ENCODE measurements around the gene PGAP3.
A peak's percentile ranks its signal among the peaks of the same experiment; 100 is the strongest.

PGAP3 gene

GRCh38 chr17:39675390-39676082 lies 12.3 kb downstream of the PGAP3 start:
- peak overlapping the region; percentile 44 for H3K27ac ChIP-seq
- H3K36me3 ChIP-seq = peaks cover 7% of the 10 kb centered on the region; the same call in 1 of the 2 replicates
- no peak overlapping the region for H3K4me3 ChIP-seq (ENCODE audit: low read depth, low read length)
- DNase-seq = no peak
- TF ChIP-seq, protein P1, sequence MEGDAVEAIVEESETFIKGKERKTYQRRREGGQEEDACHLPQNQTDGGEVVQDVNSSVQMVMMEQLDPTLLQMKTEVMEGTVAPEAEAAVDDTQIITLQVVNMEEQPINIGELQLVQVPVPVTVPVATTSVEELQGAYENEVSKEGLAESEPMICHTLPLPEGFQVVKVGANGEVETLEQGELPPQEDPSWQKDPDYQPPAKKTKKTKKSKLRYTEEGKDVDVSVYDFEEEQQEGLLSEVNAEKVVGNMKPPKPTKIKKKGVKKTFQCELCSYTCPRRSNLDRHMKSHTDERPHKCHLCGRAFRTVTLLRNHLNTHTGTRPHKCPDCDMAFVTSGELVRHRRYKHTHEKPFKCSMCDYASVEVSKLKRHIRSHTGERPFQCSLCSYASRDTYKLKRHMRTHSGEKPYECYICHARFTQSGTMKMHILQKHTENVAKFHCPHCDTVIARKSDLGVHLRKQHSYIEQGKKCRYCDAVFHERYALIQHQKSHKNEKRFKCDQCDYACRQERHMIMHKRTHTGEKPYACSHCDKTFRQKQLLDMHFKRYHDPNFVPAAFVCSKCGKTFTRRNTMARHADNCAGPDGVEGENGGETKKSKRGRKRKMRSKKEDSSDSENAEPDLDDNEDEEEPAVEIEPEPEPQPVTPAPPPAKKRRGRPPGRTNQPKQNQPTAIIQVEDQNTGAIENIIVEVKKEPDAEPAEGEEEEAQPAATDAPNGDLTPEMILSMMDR (IDR thresholded peaks at IDR 0.05; ENCODE audit: low read depth, low read length) = no peak
- H3K27me3 ChIP-seq (ENCODE audit: insufficient read depth, low read depth, severe bottlenecking) = no peaks in the 10 kb centered on the region
- H3K9me3 ChIP-seq (ENCODE audit: severe bottlenecking) = no peaks in the 10 kb centered on the region

GRCh38 chr17:39674702-39675389 lies 13.0 kb downstream of the PGAP3 start:
- peak; percentile 85 for DNase-seq
- no peaks in the 10 kb centered on the region for H3K27me3 ChIP-seq (ENCODE audit: insufficient read depth, low read depth, severe bottlenecking)
- TF ChIP-seq, protein P1 (IDR thresholded peaks at IDR 0.05; ENCODE audit: low read depth, low read length) = no peak
- peaks cover 7% of the 10 kb centered on the region; the same call in 1 of the 2 replicates for H3K36me3 ChIP-seq
- H3K4me3 ChIP-seq (ENCODE audit: low read depth, low read length) = no peak overlapping the region
- peak overlapping the region; percentile 44 for H3K27ac ChIP-seq
- no peaks in the 10 kb centered on the region for H3K9me3 ChIP-seq (ENCODE audit: severe bottlenecking)

DNA sequence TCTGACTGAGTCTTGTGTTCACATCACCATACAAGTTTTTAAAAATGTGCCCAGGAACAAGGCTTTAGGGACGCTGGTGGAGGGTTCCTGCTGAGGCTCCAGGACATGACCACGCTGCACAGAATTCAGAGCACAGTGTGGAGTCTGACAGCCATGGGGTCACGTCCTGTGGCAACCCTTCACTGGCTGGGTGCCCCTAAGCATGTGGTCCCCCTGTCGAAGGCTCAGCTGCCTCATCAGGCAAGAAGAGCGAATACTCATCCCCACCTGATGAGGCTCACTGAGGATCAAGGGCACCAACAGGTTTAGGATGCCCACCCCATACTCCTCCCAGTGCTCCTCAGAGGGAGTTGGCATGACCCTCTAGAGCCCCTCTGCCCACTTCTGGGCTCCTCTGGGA lies 13.7 kb downstream of the PGAP3 start:
- DNase-seq = no peak
- H3K36me3 ChIP-seq = peaks cover 7% of the 10 kb centered on the region; the same call in 1 of the 2 replicates
- peak overlapping the region; percentile 44 for H3K27ac ChIP-seq
- H3K9me3 ChIP-seq (ENCODE audit: severe bottlenecking) = no peaks in the 10 kb centered on the region
- no peak overlapping the region for H3K4me3 ChIP-seq (ENCODE audit: low read depth, low read length)
- H3K27me3 ChIP-seq (ENCODE audit: insufficient read depth, low read depth, severe bottlenecking) = no peaks in the 10 kb centered on the region
- TF ChIP-seq, protein P1 (IDR thresholded peaks at IDR 0.05; ENCODE audit: low read depth, low read length) = no peak

GRCh38 chr17:39673335-39674081 lies 14.3 kb downstream of the PGAP3 start:
- Histone ChIP-seq H3K27ac (no peak overlapping the region), H3K27me3 (ENCODE audit: insufficient read depth, low read depth, severe bottlenecking) (no peaks in the 10 kb centered on the region), H3K9me3 (ENCODE audit: severe bottlenecking) (no peaks in the 10 kb centered on the region), H3K36me3 (peaks cover 7% of the 10 kb centered on the region; the same call in 1 of the 2 replicates), H3K4me3 (ENCODE audit: low read depth, low read length) (no peak overlapping the region)
- no peak for DNase-seq
- TF ChIP-seq, protein P1 (IDR thresholded peaks at IDR 0.05; ENCODE audit: low read depth, low read length) = no peak

GRCh38 chr17:39672522-39673334 lies 15.1 kb downstream of the PGAP3 start:
- H3K27me3 ChIP-seq (ENCODE audit: insufficient read depth, low read depth, severe bottlenecking) = no peaks in the 10 kb centered on the region
- TF ChIP-seq, protein P1 (IDR thresholded peaks at IDR 0.05; ENCODE audit: low read depth, low read length) = 0 out of 2 replicates have a peak, but pooled peaks have one; percentile 15

More at GRCh38 chr17:39672522-39673334, 15.1 kb downstream of the PGAP3 start:
- Histone ChIP-seq H3K36me3 (peaks cover 4% of the 10 kb centered on the region; the same call in 1 of the 2 replicates), H3K27ac (peak overlapping the region; percentile 41), H3K9me3 (ENCODE audit: severe bottlenecking) (no peaks in the 10 kb centered on the region), H3K4me3 (ENCODE audit: low read depth, low read length) (no peak overlapping the region)
- no peak for DNase-seq

Data from WERI-Rb-1 (cell line).